Right atrium auricular region (tissue), 2 donors: ENCODE results near the gene CTAGE4. TPM values are rescaled to one million over a fixed set of nuclear protein-coding genes. Genes with fewer than 3 reads are reported as not detected.
"Not testable (repeated sequence)": the region's sequence is repeated elsewhere in the genome, so short reads cannot be mapped to it uniquely, and the experiment has no call there.

ENCODE experiments used
- DNase-seq: peaks from one replicate; pipeline ENCODE4 v3.0.0-alpha.2; 2019; ENCODE audit warnings: low spot score
- H3K27ac ChIP-seq, 2 donors: fragments of 200-600 bp; sonication (generic); 1 replicate in 1 of 2; 2 replicates in 1 of 2; pipeline ENCODE4 v1.5.1; 2016 to 2019
- H3K27me3 ChIP-seq, 2 donors: fragments of 200-600 bp; sonication (generic); one replicate each; pipeline versions ENCODE4 v1.5.1 to v1.6.0; 2017 to 2019
- H3K36me3 ChIP-seq: fragments of 200-600 bp; sonication (generic); one replicate; pipeline ENCODE4 v1.5.1; 2016
- H3K4me1 ChIP-seq, 2 donors: fragments of 200-600 bp; sonication (generic); one replicate each; pipeline versions ENCODE4 v1.5.1 to v1.6.0; 2017 to 2019
- H3K4me3 ChIP-seq, 2 donors: fragments of 200-600 bp; sonication (generic); 1 replicate in 1 of 2; 2 replicates in 1 of 2; pipeline ENCODE4 v1.5.1; 2017 to 2019; ENCODE audit warnings: mild to moderate bottlenecking in 1 of 2, moderate library complexity in 1 of 2
- H3K9me3 ChIP-seq, 2 donors: fragments of 200-600 bp; sonication (generic); one replicate each; pipeline ENCODE4 v1.5.1; 2019
- CTCF ChIP-seq, 2 donors: fragments of 200-600 bp; sonication (generic); IDR thresholded peaks; one replicate each; pipeline ENCODE4 v1.5.1; 2019; ENCODE audit warnings: antibody characterized with exemption in 2 of 2
- total RNA-seq, 2 donors: library from RNA; depleted of rRNA; stranded (reverse); fragments of >200 nt; gene quantifications; one replicate each; pipeline ENCODE4 v1.1.0, GENCODE V29; 2016

The CTAGE4 gene
- under 1 TPM; 0.59 to 0.90 TPM for total RNA-seq

GRCh38 chr7:144183166-144183565 is at the start of gene CTAGE4:
TSS of gene CTAGE4 (plus strand) at chr7:144183466. CDS start at chr7:144183504, 38 bp downstream.
- not testable (repeated sequence) for H3K4me3 ChIP-seq, H3K4me1 ChIP-seq, H3K9me3 ChIP-seq, DNase-seq, H3K27ac ChIP-seq, H3K36me3 ChIP-seq, H3K27me3 ChIP-seq

- Histone ChIP-seq H3K9me3 (no peaks in the 10 kb centered on the region), H3K27me3 (no peaks in the 10 kb centered on the region), H3K4me1 (no peaks in the 10 kb centered on the region), H3K4me3 (no peak overlapping the region), H3K27ac (no peak overlapping the region), H3K36me3 (no peaks in the 10 kb centered on the region)
- no peak for DNase-seq
- no peak for TF ChIP-seq CTCF (IDR thresholded peaks at IDR 0.05)
These were observed 49.1 kb upstream of the CTAGE4 start for GRCh38 chr7:144134116-144134515.

DNA sequence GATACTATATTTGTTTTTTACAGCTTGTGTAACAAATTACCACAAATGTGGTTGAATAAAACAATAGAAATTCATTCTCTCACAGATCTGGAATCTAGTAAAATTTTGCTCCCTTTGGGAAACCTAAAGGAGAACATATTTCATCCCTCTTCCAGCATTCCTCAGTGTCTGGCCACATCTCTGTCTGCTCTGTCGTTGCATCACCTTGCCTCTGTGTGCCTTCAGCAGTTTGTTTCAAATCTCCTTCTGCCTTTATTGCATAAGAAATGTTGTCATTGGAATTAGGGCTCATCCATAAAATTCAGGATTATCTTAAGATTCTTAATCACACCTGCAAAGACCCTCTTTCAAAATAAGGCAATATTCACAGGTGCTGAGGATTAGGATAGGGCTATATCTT is 45.8 kb upstream of the CTAGE4 start:
- Histone ChIP-seq H3K4me3 (no peak overlapping the region), H3K36me3 (no peaks in the 10 kb centered on the region), H3K4me1 (no peaks in the 10 kb centered on the region), H3K27ac (no peak overlapping the region), H3K9me3 (no peaks in the 10 kb centered on the region), H3K27me3 (no peaks in the 10 kb centered on the region)
- no peak for DNase-seq
- TF ChIP-seq CTCF (IDR thresholded peaks at IDR 0.05): no peak

GRCh38 chr7:144142187-144142586 is 41.1 kb upstream of the CTAGE4 start:
- DNase-seq: no peak
- Histone ChIP-seq H3K4me3 (no peak overlapping the region), H3K27ac (no peak overlapping the region), H3K36me3 (no peaks in the 10 kb centered on the region), H3K4me1 (no peaks in the 10 kb centered on the region), H3K27me3 (no peaks in the 10 kb centered on the region), H3K9me3 (peaks cover 0 to 12% of the 10 kb centered on the region in 2 donors)
- TF ChIP-seq CTCF (IDR thresholded peaks at IDR 0.05): no peak

- no peak overlapping the region for H3K27ac ChIP-seq
- H3K9me3 ChIP-seq: peaks cover 0 to 33% of the 10 kb centered on the region in 2 donors
- no peak for TF ChIP-seq CTCF (IDR thresholded peaks at IDR 0.05)
These were observed 38.8 kb upstream of the CTAGE4 start for GRCh38 chr7:144144426-144144825.

GRCh38 chr7:144148224-144148827 is 34.9 kb upstream of the CTAGE4 start:
- H3K27ac ChIP-seq: no peak overlapping the region
- no peaks in the 10 kb centered on the region for H3K36me3 ChIP-seq
- H3K4me1 ChIP-seq: no peaks in the 10 kb centered on the region
- TF ChIP-seq CTCF (IDR thresholded peaks at IDR 0.05): no peak
- H3K4me3 ChIP-seq: no peak overlapping the region
- no peaks in the 10 kb centered on the region for H3K27me3 ChIP-seq
- no peak for DNase-seq
- peaks cover 0 to 47% of the 10 kb centered on the region in 2 donors for H3K9me3 ChIP-seq

More at GRCh38 chr7:144144426-144144825, 38.8 kb upstream of the CTAGE4 start:
- Histone ChIP-seq H3K36me3 (no peaks in the 10 kb centered on the region), H3K27me3 (no peaks in the 10 kb centered on the region), H3K4me1 (no peaks in the 10 kb centered on the region), H3K4me3 (no peak overlapping the region)
- DNase-seq: no peak
